Gastrocnemius medialis (tissue), 4 donors: Measurements from ENCODE around the gene ATF4. TPM values are rescaled to one million over a fixed set of nuclear protein-coding genes. Genes with fewer than 3 reads are reported as not detected.

Source experiments
- ATAC-seq, 2 donors: fragments of 150-250 bp; one replicate each; pipeline ENCODE4 v1.9.1; 2016
- DNase-seq, 2 donors: peaks; one replicate each; pipeline ENCODE4 v3.0.0-alpha.2; 2019
- H3K27ac ChIP-seq, 4 donors: fragments of 200-600 bp; sonication (generic); 1 replicate in 1 of 4; 2 replicates in 3 of 4; pipeline ENCODE4 v1.5.1; 2016 to 2018; ENCODE audit warnings: mild to moderate bottlenecking in 2 of 4, moderate library complexity in 1 of 4
- H3K27me3 ChIP-seq, 3 donors: fragments of 200-600 bp; sonication (generic) in 2 of 3; 1 replicate in 1 of 3; 2 replicates in 2 of 3; pipeline versions ENCODE4 v1.5.1 to v1.6.0; 2016 to 2019; ENCODE audit warnings: mild to moderate bottlenecking in 1 of 3, moderate library complexity in 1 of 3
- H3K36me3 ChIP-seq, 2 donors: fragments of 200-600 bp; sonication (generic) in 1 of 2; one replicate each; pipeline ENCODE4 v1.5.1; 2017 to 2018
- H3K4me1 ChIP-seq, 2 donors: fragments of 200-600 bp; sonication (generic) in 1 of 2; one replicate each; pipeline ENCODE4 v1.5.1; 2016 to 2017; ENCODE audit warnings: mild to moderate bottlenecking in 2 of 2
- H3K4me3 ChIP-seq, 4 donors: fragments of 200-600 bp; sonication (generic) in 3 of 4; 1 replicate in 1 of 4; 2 replicates in 3 of 4; pipeline ENCODE4 v1.5.1; 2016 to 2019; ENCODE audit warnings: mild to moderate bottlenecking in 2 of 4
- H3K9me3 ChIP-seq, 3 donors: fragments of 200-600 bp; sonication (generic) in 2 of 3; 1 replicate in 1 of 3; 2 replicates in 2 of 3; pipeline ENCODE4 v1.5.1; 2016 to 2019
- POLR2A ChIP-seq, 2 donors: fragments of 450-650 bp; IDR thresholded peaks; one replicate each; pipeline ENCODE4 v1.6.1; 2017; ENCODE audit warnings: antibody characterized with exemption in 2 of 2, mild to moderate bottlenecking in 2 of 2, moderate library complexity in 2 of 2
- in situ Hi-C, 4 donors: fragments of 200-750 bp; cut with MboI; loops; one replicate each; pipeline versions ENCODE4 v1.15.0 to v1.8.0; 2017; ENCODE audit warnings: low sequenced_read_pairs in 4 of 4
- intact Hi-C: fragments of 100-400 bp; cut with DNase I; formaldehyde crosslinking; loops from one replicate; pipeline ENCODE4 v1.15.1; 2023; ENCODE audit warnings: low total_unique reads
- total RNA-seq, 4 donors: library from RNA; depleted of rRNA; stranded (reverse); fragments of >200 nt; gene quantifications; one replicate each; pipeline versions ENCODE4 v1.1.0 to v1.2.3, GENCODE V29; 2016
- TF ChIP-seq, protein P1 (sequence below), 5 experiments: fragments of 450-650 bp in 3 of 5; fragments of 200-600 bp in 2 of 5; sonication (generic) in 2 of 5; IDR thresholded peaks in 4 of 5; conservative IDR thresholded peaks in 1 of 5; 1 replicate in 4 of 5; 2 replicates in 1 of 5; pipeline ENCODE4 v1.5.1; 2016 to 2019; ENCODE audit warnings: antibody characterized with exemption in 5 of 5, mild to moderate bottlenecking in 3 of 5, moderate library complexity in 3 of 5

ATF4 gene
- total RNA-seq, 4 donors from 2014 or later, result 480 to 666 (median 533) TPM

DNA sequence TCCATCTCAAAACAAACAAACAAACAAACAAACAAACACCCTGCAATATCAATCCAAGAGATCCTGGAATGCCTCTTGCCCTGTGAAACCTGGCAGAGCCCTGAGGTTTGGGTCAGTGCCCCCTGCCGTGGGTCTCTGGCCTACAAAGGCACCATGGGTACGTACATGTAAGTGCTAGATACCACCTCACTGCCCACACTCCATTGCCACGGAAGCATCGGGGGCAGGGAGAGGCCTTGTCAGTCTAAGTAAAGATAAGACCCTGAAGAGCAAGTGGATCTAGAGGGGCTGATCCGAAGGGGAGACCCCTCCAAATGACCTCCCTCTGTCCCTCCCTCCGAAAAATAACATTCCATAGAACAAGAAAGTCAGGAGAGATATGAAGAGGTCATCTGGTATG lies 20.3 kb upstream of the ATF4 start:
- peaks cover 29 to 47% of the 10 kb centered on the region in 2 donors for H3K4me1 ChIP-seq
- ATAC-seq, result no peak
- no peaks in the 10 kb centered on the region for H3K27me3 ChIP-seq
- no peak overlapping the region for H3K4me3 ChIP-seq
- in situ Hi-C loops, result loop anchor here in 2 of 4 donors (10.0 to 25.0 kb wide), 3 partner anchors 95 to 338 kb away; partner anchors contain the start of genes CBX7 (in 2 of the 2) and RPL3 (in 1 of the 2)
- peaks cover 0 to 11% of the 10 kb centered on the region in 2 donors for H3K36me3 ChIP-seq
- H3K27ac ChIP-seq, result peak overlapping the region in 1 of 4 donors; percentile 95
- H3K9me3 ChIP-seq, result no peaks in the 10 kb centered on the region
- intact Hi-C loops, result loop anchor here (5.0 to 10.0 kb wide), 2 partner anchors 68 to 1355 kb away; partner anchors contain the start of genes ST13 and XPNPEP3
- DNase-seq, result no peak
- TF ChIP-seq POLR2A (IDR thresholded peaks at IDR 0.05), result no peak
- TF ChIP-seq, protein P1, sequence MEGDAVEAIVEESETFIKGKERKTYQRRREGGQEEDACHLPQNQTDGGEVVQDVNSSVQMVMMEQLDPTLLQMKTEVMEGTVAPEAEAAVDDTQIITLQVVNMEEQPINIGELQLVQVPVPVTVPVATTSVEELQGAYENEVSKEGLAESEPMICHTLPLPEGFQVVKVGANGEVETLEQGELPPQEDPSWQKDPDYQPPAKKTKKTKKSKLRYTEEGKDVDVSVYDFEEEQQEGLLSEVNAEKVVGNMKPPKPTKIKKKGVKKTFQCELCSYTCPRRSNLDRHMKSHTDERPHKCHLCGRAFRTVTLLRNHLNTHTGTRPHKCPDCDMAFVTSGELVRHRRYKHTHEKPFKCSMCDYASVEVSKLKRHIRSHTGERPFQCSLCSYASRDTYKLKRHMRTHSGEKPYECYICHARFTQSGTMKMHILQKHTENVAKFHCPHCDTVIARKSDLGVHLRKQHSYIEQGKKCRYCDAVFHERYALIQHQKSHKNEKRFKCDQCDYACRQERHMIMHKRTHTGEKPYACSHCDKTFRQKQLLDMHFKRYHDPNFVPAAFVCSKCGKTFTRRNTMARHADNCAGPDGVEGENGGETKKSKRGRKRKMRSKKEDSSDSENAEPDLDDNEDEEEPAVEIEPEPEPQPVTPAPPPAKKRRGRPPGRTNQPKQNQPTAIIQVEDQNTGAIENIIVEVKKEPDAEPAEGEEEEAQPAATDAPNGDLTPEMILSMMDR (IDR thresholded peaks at IDR 0.05 in 4 of 5, conservative IDR thresholded peaks at IDR 0.05 in 1 of 5), result no peak

DNA sequence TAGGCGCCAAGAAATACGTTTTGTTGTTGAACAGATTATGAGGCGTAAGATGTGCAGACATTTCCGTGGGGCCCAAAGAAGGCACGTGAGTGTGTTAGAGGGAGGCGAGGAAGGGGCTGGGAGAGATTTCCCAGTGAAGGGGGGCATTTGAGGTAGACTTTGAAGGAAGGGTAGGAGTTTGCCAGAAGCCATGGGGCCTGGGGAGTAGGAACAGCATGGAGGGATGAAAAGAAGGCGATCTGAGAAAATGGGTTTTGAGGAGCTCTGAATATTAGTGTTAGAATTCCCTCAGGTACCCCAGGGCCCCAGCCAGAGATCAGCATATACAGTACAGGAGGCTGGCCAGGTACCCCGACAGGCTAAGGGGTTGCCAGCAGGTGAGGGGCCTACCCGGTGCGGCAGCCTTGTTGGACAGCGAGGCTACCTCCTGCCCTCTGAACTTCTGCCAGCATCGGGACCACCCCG lies 18.7 kb upstream of the ATF4 start:
- no peaks in the 10 kb centered on the region for H3K27me3 ChIP-seq
- intact Hi-C loops (loop anchor here (1.0 to 10.0 kb wide), 5 partner anchors 19 to 1353 kb away; partner anchors contain the start of genes ATF4, RPS19BP1, ST13 and TAB1), in situ Hi-C loops (loop anchor here in 2 of 4 donors (10.0 to 25.0 kb wide), 3 partner anchors 97 to 339 kb away; partner anchors contain the start of genes CBX7 (in 2 of the 2) and RPL3 (in 1 of the 2))
- peak overlapping the region; percentile 85 to 95 (median 90) for H3K27ac ChIP-seq
- DNase-seq, result no peak
- H3K9me3 ChIP-seq, result no peaks in the 10 kb centered on the region
- peak in 1 of 2 donors; percentile 66 for TF ChIP-seq POLR2A (IDR thresholded peaks at IDR 0.05)
- TF ChIP-seq, protein P1 (IDR thresholded peaks at IDR 0.05 in 4 of 5, conservative IDR thresholded peaks at IDR 0.05 in 1 of 5), result no peak
- H3K4me1 ChIP-seq, result peaks cover 29 to 40% of the 10 kb centered on the region in 2 donors
- ATAC-seq, result peak; percentile 1 to 26
- H3K36me3 ChIP-seq, result peaks cover 0 to 27% of the 10 kb centered on the region in 2 donors
- H3K4me3 ChIP-seq, result peak overlapping the region; percentile 89 to 94 (median 90)

DNA sequence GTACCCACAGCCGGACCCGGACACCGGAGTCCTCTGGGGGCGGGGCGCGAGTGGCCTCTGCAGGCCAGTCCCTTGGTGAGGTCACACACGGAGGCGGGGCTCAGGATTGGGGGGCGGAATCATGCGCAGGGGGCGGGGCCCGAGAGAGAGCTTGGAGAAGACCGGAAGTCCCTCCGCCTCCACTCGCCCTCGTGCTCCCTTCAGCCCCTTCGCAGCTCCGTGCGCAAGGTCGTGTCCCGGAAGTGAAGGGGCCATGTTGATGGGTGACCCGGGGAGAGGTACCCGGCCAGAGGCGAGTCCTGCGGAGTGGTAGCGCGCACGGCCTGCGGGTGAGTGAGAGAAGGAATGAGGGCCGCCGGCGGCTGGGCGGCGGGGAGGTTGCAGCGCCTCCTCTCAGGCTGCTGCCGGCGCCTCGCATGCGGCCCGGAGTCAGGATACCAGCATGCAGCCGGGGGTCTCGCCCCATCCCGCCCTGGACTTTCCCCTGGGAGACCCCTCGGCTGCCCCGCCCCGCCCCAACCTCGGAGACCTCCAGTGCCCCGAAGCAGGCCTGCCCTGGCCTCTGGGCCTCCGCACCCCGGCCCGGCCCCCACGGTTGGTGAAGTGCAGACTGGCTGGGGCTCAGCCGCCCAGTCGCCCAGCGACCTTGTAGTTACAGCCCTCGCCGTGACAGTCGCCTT lies 18.1 kb upstream of the ATF4 start, which contains the start of gene MIEF1:
Gene MIEF1 (plus strand): TSS at position 182 of the 680 bp plus-strand sequence. CDS start 9,005 bp downstream, outside the sequence.
- intact Hi-C loops (loop anchor here (1.0 to 10.0 kb wide), 5 partner anchors 18 to 1353 kb away; partner anchors contain the start of genes ATF4, RPS19BP1, ST13 and TAB1), in situ Hi-C loops (loop anchor here in 2 of 4 donors (10.0 to 25.0 kb wide), 3 partner anchors 97 to 340 kb away; partner anchors contain the start of genes CBX7 (in 2 of the 2) and RPL3 (in 1 of the 2))
- TF ChIP-seq, protein P1 (IDR thresholded peaks at IDR 0.05 in 4 of 5, conservative IDR thresholded peaks at IDR 0.05 in 1 of 5), result no peak
- TF ChIP-seq POLR2A (IDR thresholded peaks at IDR 0.05), result peak; percentile 47 to 76
- Histone ChIP-seq H3K27me3 (no peaks in the 10 kb centered on the region), H3K4me3 (peak within 1 kb of the TSS; percentile 89 to 94 (median 90)), H3K4me1 (peaks cover 29 to 35% of the 10 kb centered on the region in 2 donors), H3K36me3 (peaks cover 0 to 33% of the 10 kb centered on the region in 2 donors), H3K9me3 (no peaks in the 10 kb centered on the region), H3K27ac (peak within 1 kb of the TSS; percentile 85 to 95 (median 90))
- ATAC-seq, result peak; percentile 95 to 97
- peak; percentile 97 to 98 for DNase-seq

DNA sequence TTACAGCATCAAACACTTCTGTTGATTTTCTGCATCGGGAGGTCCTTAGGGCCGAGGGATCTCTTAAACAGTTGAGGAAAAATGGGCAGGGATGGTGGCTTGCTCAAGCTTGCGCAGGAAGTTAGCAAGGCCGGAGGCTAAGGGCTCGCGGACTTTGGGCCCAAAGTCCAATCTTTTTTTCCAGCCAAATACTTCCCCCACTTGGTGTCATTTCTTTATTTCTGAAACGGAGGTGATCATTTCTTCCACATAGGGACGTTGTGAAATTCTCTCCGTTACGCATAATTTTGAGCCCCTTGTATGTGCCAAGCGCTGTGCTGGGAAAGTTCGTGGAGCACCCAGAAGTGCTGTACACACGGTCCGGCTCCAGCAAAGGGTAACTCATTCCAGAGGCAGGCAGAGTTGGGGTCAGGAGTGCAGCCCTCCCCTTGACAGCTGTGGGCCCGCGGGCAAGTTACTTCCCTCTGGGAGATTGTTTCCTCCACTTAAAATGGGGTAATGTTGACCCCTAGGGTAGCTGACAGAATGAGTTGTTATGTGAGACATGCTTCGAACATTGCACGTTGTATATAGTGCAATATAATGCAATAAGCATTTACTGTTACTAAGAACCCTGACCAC lies 17.5 kb upstream of the ATF4 start:
- H3K9me3 ChIP-seq, result no peaks in the 10 kb centered on the region
- H3K27ac ChIP-seq, result peak overlapping the region; percentile 85 to 95 (median 90)
- TF ChIP-seq POLR2A (IDR thresholded peaks at IDR 0.05), result no peak
- TF ChIP-seq, protein P1 (IDR thresholded peaks at IDR 0.05 in 4 of 5, conservative IDR thresholded peaks at IDR 0.05 in 1 of 5), result no peak
- ATAC-seq (peak; percentile 8 to 12), DNase-seq (no peak)
- H3K4me1 ChIP-seq, result peaks cover 29 to 31% of the 10 kb centered on the region in 2 donors
- H3K27me3 ChIP-seq, result no peaks in the 10 kb centered on the region
- in situ Hi-C loops, result loop anchor here in 2 of 4 donors (10.0 to 25.0 kb wide), 3 partner anchors 98 to 341 kb away; partner anchors contain the start of genes CBX7 (in 2 of the 2) and RPL3 (in 1 of the 2)
- peak overlapping the region; percentile 89 to 94 (median 90) for H3K4me3 ChIP-seq
- peaks cover 0 to 39% of the 10 kb centered on the region in 2 donors for H3K36me3 ChIP-seq
- intact Hi-C loops, result loop anchor here (1.0 to 10.0 kb wide), 5 partner anchors 17 to 1352 kb away; partner anchors contain the start of genes ATF4, RPS19BP1, ST13 and TAB1
